HG02763 (cell line): ENCODE data around the gene DPYD.

Experiments
- ATAC-seq: cut with Tn5 transposase; IDR thresholded peaks from one replicate; pipeline ENCODE4 v1.9.1; 2021; ENCODE audit warnings: mild to moderate bottlenecking, moderate library complexity; ENCODE audit not compliant: unreplicated experiment

DPYD gene

GRCh38 chr1:97844552-97845089, 76.2 kb downstream of the DPYD start:
- no peak for ATAC-seq

- no peak for ATAC-seq
Observed at GRCh38 chr1:97841338-97841737, 79.5 kb downstream of the DPYD start.

GRCh38 chr1:97837161-97837560, 83.7 kb downstream of the DPYD start:
- no peak for ATAC-seq

GRCh38 chr1:97834899-97835298, 85.9 kb downstream of the DPYD start:
- no peak for ATAC-seq

GRCh38 chr1:97833881-97834280, 87.0 kb downstream of the DPYD start:
- ATAC-seq: no peak

GRCh38 chr1:97832481-97832880, 88.4 kb downstream of the DPYD start:
- ATAC-seq: no peak

GRCh38 chr1:97827887-97828286, 92.9 kb downstream of the DPYD start:
- no peak for ATAC-seq

- ATAC-seq: no peak
Observed at GRCh38 chr1:97826820-97827219, 94.0 kb downstream of the DPYD start.

- ATAC-seq: no peak
Observed at GRCh38 chr1:97824624-97825023, 96.2 kb downstream of the DPYD start.

GRCh38 chr1:97824200-97824599, 96.6 kb downstream of the DPYD start:
- no peak for ATAC-seq

GRCh38 chr1:97820470-97821188, 100.2 kb downstream of the DPYD start:
- no peak for ATAC-seq

- no peak for ATAC-seq
Observed at GRCh38 chr1:97816927-97817326, 103.9 kb downstream of the DPYD start.

- ATAC-seq: no peak
Observed at GRCh38 chr1:97814804-97815203, 106.0 kb downstream of the DPYD start.

GRCh38 chr1:97814121-97814520, 106.7 kb downstream of the DPYD start:
- no peak for ATAC-seq

GRCh38 chr1:97812076-97812475, 108.8 kb downstream of the DPYD start:
- ATAC-seq: no peak

GRCh38 chr1:97806996-97807520, 113.8 kb downstream of the DPYD start:
- no peak for ATAC-seq

GRCh38 chr1:97806326-97806725, 114.5 kb downstream of the DPYD start:
- no peak for ATAC-seq

- ATAC-seq: no peak
Observed at GRCh38 chr1:97805093-97805492, 115.7 kb downstream of the DPYD start.

- ATAC-seq: no peak
Observed at GRCh38 chr1:97803026-97803425, 117.8 kb downstream of the DPYD start.

- no peak for ATAC-seq
Observed at GRCh38 chr1:97802011-97802410, 118.8 kb downstream of the DPYD start.

GRCh38 chr1:97797403-97798183, 123.2 kb downstream of the DPYD start:
- no peak for ATAC-seq

GRCh38 chr1:97796711-97797110, 124.1 kb downstream of the DPYD start:
- no peak for ATAC-seq
